ENCODE measurements around the gene CBX3. TPM values are rescaled to one million over a fixed set of nuclear protein-coding genes. Genes with fewer than 3 reads are reported as not detected.

The CBX3 gene
- total RNA-seq, 1 donor from 2014 or later = 52.1 TPM

Other genes starting within 250 kb of the CBX3 start
- gene NFE2L3, start 49.5 kb upstream of the CBX3 start, total RNA-seq = 5.2 TPM
- gene HNRNPA2B1, start 999 bp upstream of the CBX3 start, total RNA-seq = 222 TPM
- 5.2 TPM for gene SNX10, start 90.1 kb downstream of the CBX3 start, total RNA-seq

Measured in vagina (tissue), 1 donor.